ENCODE data around the gene MTERF4.

Gene MTERF4

DNA sequence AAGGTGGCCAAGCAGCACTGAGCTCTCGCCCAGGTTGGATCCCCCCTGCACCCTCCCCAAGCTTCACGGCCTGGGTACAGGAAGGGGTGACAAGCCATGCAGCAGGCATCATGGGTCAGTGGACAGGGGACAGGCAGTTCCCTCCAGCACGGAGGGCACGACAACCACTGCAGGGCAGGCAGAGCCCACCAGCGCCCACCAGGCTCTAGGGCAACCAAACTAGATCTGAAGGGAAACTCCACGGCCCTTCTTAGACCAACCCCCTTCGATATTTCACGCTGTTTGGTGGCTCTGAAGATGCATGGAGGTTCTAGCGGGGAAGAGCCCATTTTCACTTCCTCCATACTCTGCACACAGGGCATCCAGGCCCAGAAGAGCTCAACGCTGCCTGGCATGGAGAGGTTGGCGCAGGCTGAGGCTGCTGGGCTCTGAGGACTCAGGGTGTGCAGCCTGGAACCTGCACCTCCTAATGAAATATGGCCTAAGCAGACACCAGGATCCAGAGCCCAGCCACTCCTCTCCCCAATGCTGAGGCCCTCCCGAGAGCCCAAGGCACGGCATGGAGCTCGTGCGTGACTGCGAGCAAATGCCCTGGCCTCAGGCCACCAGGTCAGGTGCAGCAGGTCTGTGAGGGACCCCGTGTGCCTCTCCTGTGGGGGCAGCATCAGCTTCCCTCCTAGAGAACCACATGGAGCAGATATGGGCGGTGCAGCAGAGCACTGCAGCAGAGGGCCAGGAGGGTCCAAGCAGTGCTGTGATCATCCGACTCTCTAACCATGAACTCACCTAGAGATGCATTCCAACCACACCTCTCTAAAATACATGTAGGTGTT lies 8.7 kb upstream of the MTERF4 start:
- peaks cover 38% of the 10 kb centered on the region; the same call in 1 of the 2 replicates for H3K36me3 ChIP-seq (ENCODE audit: insufficient read depth, low read length)
- no peak overlapping the region for H3K4me2 ChIP-seq (ENCODE audit: low read depth, low read length, poor library complexity, severe bottlenecking)
- no peaks in the 10 kb centered on the region for H3F3A ChIP-seq (ENCODE audit: low read depth)
- H2AFZ ChIP-seq (ENCODE audit: low read length): no peak overlapping the region
- no peak overlapping the region for H3K4me3 ChIP-seq (ENCODE audit: low read length, poor library complexity, severe bottlenecking)
- H3K4me1 ChIP-seq (ENCODE audit: insufficient read depth, low read length, poor library complexity, severe bottlenecking): no peaks in the 10 kb centered on the region
- no peaks in the 10 kb centered on the region for H3K9me2 ChIP-seq (replicated peaks; ENCODE audit: low read depth, low read length)
- no peaks in the 10 kb centered on the region for H4K20me1 ChIP-seq (ENCODE audit: insufficient read depth, low read length, poor library complexity, severe bottlenecking)
- H3K27me3 ChIP-seq (ENCODE audit: insufficient read depth, low read length, poor library complexity, severe bottlenecking): no peaks in the 10 kb centered on the region
- H3K9ac ChIP-seq (ENCODE audit: low read depth, low read length, poor library complexity, severe bottlenecking): no peak overlapping the region
- TF ChIP-seq, protein P1, sequence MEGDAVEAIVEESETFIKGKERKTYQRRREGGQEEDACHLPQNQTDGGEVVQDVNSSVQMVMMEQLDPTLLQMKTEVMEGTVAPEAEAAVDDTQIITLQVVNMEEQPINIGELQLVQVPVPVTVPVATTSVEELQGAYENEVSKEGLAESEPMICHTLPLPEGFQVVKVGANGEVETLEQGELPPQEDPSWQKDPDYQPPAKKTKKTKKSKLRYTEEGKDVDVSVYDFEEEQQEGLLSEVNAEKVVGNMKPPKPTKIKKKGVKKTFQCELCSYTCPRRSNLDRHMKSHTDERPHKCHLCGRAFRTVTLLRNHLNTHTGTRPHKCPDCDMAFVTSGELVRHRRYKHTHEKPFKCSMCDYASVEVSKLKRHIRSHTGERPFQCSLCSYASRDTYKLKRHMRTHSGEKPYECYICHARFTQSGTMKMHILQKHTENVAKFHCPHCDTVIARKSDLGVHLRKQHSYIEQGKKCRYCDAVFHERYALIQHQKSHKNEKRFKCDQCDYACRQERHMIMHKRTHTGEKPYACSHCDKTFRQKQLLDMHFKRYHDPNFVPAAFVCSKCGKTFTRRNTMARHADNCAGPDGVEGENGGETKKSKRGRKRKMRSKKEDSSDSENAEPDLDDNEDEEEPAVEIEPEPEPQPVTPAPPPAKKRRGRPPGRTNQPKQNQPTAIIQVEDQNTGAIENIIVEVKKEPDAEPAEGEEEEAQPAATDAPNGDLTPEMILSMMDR (conservative IDR thresholded peaks at IDR 0.05; ENCODE audit: low read length): no peak
- no peaks in the 10 kb centered on the region for H3K9me3 ChIP-seq (ENCODE audit: insufficient read depth, low read depth, low read length)
- no peaks in the 10 kb centered on the region for H3K79me2 ChIP-seq (ENCODE audit: insufficient read depth, low read length)

DNA sequence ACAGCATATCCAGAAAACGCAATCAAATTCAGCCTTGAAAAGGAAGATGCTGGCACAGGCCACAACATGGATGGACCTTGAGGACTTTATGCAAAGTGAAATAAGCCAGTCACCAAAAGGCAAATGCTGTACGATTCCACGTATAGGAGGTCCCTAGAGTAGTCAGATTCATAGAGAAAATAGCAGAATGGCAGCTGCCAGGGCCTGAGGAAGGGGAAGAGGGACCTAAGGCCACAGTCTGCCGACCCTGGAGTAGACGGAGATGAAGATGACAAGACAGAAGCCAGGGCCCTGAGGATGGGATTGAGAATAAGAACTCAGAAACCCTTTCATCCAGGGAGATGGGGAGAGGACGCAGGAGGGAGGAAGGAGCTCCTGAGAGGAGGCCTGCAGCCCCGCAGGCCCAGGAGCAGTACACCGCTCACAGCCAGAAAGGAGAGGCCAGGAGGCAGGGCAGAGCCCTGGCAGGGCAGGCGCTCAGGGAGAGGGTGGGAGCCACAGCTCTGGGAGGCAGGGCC lies 8.1 kb upstream of the MTERF4 start:
- H3K4me2 ChIP-seq (ENCODE audit: low read depth, low read length, poor library complexity, severe bottlenecking): no peak overlapping the region
- no peaks in the 10 kb centered on the region for H3K9me2 ChIP-seq (replicated peaks; ENCODE audit: low read depth, low read length)
- H3K9ac ChIP-seq (ENCODE audit: low read depth, low read length, poor library complexity, severe bottlenecking): no peak overlapping the region
- no peak overlapping the region for H3K4me3 ChIP-seq (ENCODE audit: low read length, poor library complexity, severe bottlenecking)
- H3K9me3 ChIP-seq (ENCODE audit: insufficient read depth, low read depth, low read length): no peaks in the 10 kb centered on the region
- no peaks in the 10 kb centered on the region for H3K4me1 ChIP-seq (ENCODE audit: insufficient read depth, low read length, poor library complexity, severe bottlenecking)
- H3K79me2 ChIP-seq (ENCODE audit: insufficient read depth, low read length): no peaks in the 10 kb centered on the region
- no peaks in the 10 kb centered on the region for H3F3A ChIP-seq (ENCODE audit: low read depth)
- no peak overlapping the region for H2AFZ ChIP-seq (ENCODE audit: low read length)
- H4K20me1 ChIP-seq (ENCODE audit: insufficient read depth, low read length, poor library complexity, severe bottlenecking): no peaks in the 10 kb centered on the region
- TF ChIP-seq, protein P1 (conservative IDR thresholded peaks at IDR 0.05; ENCODE audit: low read length): no peak
- TF ChIP-seq EZH2phosphoT487 (IDR thresholded peaks at IDR 0.05; ENCODE audit: borderline replicate concordance): no peak
- no peaks in the 10 kb centered on the region for H3K27me3 ChIP-seq (ENCODE audit: insufficient read depth, low read length, poor library complexity, severe bottlenecking)
- H3K36me3 ChIP-seq (ENCODE audit: insufficient read depth, low read length): peaks cover 34% of the 10 kb centered on the region; the same call in 1 of the 2 replicates

DNA sequence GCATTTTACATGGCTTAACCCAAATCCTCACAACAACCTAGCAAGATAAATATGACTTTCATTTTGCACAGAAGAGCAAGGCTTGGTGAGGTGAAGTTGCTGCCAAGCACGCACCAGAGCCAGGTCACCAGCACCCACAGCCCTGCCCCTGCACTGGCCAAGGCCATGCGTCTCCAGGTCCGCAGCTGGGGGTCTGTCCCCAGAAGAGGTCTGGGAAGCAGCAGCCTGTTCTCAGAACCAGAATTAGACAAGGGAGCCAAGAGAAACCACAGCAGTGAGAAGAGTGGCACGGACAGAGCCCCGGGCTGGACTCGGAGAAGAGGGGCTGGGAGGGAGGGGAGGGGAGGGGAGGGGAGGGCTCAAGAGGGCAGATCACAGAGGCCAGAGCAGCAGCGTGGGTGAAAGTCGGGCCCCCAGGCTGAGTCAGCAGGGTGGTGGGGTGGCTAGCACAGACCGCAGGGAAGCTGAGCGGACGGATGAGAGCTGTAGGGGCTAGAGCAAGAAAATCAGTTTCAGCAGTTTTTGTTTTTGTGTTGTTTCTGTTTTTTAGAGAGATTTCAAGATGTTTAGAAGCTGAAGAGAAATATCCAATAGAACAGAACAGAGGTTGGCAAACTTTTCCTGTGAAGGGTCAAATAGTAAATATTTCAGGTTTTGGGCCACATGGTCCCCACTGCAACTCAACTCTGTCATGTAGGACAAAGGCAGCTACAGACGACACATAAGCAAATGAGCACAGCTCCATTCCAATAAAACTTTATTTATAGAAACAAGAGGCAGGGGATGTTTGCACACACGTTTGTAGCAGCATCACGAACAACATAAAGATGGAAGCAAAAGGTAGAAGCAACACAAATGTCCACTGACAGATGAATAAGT lies 7.4 kb upstream of the MTERF4 start:
- no peak overlapping the region for H3K4me2 ChIP-seq (ENCODE audit: low read depth, low read length, poor library complexity, severe bottlenecking)
- no peak for TF ChIP-seq EZH2phosphoT487 (IDR thresholded peaks at IDR 0.05; ENCODE audit: borderline replicate concordance)

More for the DNA sequence above, 7.4 kb upstream of the MTERF4 start:
- Histone ChIP-seq H3K4me3 (ENCODE audit: low read length, poor library complexity, severe bottlenecking) (no peak overlapping the region), H4K20me1 (ENCODE audit: insufficient read depth, low read length, poor library complexity, severe bottlenecking) (no peaks in the 10 kb centered on the region), H3K4me1 (ENCODE audit: insufficient read depth, low read length, poor library complexity, severe bottlenecking) (no peaks in the 10 kb centered on the region), H3F3A (ENCODE audit: low read depth) (no peaks in the 10 kb centered on the region), H3K9ac (ENCODE audit: low read depth, low read length, poor library complexity, severe bottlenecking) (no peak overlapping the region), H3K79me2 (ENCODE audit: insufficient read depth, low read length) (no peaks in the 10 kb centered on the region), H3K9me2 (replicated peaks; ENCODE audit: low read depth, low read length) (no peaks in the 10 kb centered on the region), H3K9me3 (ENCODE audit: insufficient read depth, low read depth, low read length) (no peaks in the 10 kb centered on the region), H3K27me3 (ENCODE audit: insufficient read depth, low read length, poor library complexity, severe bottlenecking) (no peaks in the 10 kb centered on the region), H2AFZ (ENCODE audit: low read length) (no peak overlapping the region), H3K36me3 (ENCODE audit: insufficient read depth, low read length) (peaks cover 27% of the 10 kb centered on the region; the same call in 1 of the 2 replicates)
